Midbrain (tissue), 1 donor: Measurements from ENCODE around the gene LIN37.

Experiments used
- DNase-seq: peaks from one replicate; lab custom pipeline; 2025; lab: John Stamatoyannopoulos, UW

LIN37 gene

DNA sequence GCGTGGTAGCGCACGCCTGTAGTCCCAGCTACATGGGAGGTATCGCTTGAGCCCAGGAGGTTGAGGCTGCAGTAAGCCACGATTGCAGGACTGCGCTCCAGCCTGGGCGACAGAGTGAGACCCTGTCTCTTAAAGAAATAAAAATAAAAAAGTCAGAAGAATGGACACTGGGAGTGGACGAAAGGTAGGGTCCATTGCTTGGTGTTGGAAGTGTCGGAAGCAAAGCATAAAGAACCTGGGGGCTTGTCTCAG is 26.6 kb downstream of the LIN37 start:
- no peak for DNase-seq

DNA sequence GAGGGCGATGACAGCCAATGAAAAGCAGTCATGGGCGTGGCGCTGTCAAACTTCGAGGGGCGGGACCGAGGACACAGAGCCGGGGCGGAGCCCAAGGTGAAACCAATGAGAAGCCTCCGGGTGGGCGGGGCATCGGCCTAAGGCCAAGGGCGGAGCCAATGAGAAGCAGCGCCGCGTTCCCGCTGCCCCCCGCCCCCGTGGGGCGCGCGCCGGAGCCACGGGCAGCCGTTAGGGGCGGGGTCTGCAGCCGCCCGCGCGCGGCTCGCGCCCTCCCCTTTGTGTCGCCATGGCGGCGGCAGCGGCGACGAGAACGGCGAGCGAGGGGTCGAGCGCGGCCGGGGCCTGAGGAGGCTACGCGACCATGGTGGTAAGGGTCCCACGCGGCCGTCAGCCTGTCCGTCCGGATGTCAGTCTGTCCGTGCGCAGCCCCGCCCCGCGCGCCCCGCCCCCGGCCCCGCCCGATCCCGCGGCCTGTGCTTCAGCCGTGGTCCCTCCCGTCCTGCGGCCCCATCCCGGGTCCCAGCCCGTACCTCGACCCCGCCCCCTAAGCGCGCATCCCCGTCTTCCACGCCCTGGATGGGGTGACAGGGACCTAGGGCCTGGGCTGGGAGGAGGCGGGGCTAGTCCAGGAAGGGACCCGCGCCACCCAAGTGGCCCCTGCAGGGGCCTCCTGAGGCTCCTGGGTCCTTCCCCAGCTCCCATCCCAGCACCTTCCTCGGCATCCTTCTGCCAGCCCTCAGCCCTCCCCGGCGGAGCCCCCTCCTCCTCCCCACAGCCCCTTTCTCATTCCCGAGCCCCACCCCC is 27.1 kb downstream of the LIN37 start, which contains the start of gene ARHGAP33:
TSS of gene ARHGAP33 (plus strand) at position 267 of the 804 bp plus-strand sequence. CDS start at position 362, 95 bp downstream.
- DNase-seq, result peak; percentile 97

- no peak for DNase-seq
Observed at GRCh38 chr19:35776102-35776788, 27.9 kb downstream of the LIN37 start.

DNA sequence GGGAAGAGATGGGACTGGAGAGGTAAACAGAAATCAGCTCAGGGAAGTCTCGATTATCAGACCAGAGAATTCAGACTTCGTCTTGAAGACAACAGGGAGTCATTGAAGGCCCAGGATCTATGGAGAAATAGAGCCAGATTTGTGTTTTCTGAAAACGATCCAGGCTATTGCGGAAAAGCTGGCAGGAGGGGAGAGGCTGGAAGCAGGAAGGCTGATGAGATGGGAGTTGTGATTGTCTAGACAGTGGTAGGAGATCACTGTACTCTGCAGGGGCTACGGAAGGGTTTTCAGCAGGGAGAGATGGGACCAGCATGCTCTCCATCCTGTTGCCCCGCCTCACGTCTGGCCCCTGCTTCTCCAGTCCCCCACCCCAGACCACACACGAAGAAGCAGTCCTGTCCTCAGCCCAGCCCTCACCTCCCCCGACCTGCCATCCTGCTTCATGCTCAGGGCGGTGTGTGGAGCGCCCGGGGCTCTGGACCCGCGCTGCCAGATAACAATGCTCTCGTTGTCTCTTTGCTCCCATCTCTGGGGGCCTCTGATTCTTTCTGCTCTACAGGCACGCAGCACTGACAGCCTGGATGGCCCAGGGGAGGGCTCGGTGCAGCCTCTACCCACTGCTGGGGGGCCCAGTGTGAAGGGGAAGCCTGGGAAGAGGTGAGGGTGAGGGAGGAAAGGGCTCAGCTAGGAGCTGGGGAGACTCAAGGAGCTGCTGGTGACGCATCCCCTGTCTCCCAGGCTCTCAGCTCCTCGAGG is 28.9 kb downstream of the LIN37 start:
- DNase-seq, result peak; percentile 15

GRCh38 chr19:35777961-35778360 is 29.6 kb downstream of the LIN37 start:
- DNase-seq, result no peak

GRCh38 chr19:35779033-35779432 is 30.7 kb downstream of the LIN37 start:
- no peak for DNase-seq

- DNase-seq, result no peak
Observed at GRCh38 chr19:35780058-35780457, 31.7 kb downstream of the LIN37 start.

- DNase-seq, result no peak
Observed at GRCh38 chr19:35780717-35781116, 32.3 kb downstream of the LIN37 start.

DNA sequence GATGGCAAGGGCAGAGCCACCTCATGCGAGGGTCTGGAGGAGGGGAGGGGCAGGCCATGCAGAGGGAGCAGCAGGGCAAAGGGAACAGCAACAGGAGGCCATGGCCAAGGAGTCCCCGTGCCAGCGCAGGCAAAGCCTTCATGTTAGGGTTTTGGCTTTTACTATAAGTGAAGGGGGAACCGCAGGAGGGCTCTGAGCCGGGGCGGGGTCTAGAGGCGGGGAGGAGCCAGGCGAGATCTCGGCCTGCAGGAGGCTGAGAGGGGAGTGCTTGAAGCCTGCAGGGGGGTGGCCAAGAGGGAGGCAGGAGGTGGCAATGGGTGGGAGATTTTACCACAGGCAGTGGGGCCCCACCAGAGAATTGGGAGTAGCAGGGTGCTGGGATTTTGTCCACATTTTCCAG is 33.3 kb downstream of the LIN37 start:
- no peak for DNase-seq

- no peak for DNase-seq
Observed at GRCh38 chr19:35782589-35782988, 34.2 kb downstream of the LIN37 start.

- no peak for DNase-seq
Observed at GRCh38 chr19:35783469-35784434, 35.4 kb downstream of the LIN37 start.

DNA sequence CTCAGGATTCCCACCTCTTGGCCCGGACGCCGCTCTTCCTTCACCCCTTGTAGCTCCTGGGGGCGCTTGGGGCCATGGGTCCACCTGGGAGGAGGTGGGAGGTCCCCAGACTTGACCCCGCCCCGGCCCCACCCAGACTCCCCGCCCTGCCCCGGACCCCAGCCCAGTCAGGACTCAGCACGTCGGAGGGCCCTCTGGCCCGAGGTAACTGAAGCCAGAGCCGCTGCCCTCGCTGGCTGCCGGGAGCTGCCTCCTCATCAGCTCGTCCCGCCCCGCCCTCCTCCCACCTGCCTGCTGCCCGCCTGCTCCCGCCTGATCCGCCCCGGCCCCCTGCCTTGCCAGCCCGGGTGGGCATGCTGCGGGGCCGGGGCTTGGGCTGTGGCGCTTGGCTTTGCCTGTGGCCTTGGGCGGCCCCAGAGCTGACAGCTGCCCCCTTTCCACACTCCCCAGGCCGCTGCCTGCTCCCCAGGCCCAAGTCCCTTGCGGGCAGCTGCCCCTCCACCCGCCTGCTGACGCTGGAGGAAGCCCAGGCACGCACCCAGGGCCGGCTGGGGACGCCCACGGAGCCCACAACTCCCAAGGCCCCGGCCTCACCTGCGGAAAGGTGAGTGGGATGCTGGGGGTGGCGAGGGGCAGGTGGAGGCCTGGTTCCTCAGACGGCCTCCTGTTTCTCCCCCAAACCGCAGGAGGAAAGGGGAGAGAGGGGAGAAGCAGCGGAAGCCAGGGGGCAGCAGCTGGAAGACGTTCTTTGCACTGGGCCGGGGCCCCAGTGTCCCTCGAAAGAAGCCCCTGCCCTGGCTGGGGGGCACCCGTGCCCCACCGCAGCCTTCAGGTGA is 36.3 kb downstream of the LIN37 start:
- no peak for DNase-seq

DNA sequence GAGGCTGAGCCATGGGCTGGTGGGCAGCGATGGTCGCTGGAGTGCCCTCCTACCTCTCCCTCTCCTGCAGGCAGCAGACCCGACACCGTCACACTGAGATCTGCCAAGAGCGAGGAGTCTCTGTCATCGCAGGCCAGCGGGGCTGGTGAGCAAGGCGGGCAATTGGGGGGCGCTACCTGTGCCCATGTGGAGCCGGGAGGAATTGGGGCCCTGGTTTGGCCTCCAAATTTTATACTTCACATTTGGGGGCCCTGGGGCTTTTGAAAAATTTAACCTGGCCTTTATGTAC is 36.9 kb downstream of the LIN37 start:
- no peak for DNase-seq

GRCh38 chr19:35786299-35787160 is 38.2 kb downstream of the LIN37 start:
- DNase-seq, result no peak

DNA sequence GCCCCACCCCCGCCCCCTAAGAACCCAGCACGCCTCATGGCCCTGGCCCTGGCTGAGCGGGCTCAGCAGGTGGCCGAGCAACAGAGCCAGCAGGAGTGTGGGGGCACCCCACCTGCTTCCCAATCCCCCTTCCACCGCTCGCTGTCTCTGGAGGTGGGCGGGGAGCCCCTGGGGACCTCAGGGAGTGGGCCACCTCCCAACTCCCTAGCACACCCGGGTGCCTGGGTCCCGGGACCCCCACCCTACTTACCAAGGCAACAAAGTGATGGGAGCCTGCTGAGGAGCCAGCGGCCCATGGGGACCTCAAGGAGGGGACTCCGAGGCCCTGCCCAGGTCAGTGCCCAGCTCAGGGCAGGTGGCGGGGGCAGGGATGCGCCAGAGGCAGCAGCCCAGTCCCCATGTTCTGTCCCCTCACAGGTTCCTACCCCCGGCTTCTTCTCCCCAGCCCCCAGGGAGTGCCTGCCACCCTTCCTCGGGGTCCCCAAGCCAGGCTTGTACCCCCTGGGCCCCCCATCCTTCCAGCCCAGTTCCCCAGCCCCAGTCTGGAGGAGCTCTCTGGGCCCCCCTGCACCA is 38.9 kb downstream of the LIN37 start:
- no peak for DNase-seq

- no peak for DNase-seq
Observed at GRCh38 chr19:35788205-35788960, 40.0 kb downstream of the LIN37 start.

- DNase-seq, result no peak
Observed at GRCh38 chr19:35789195-35789977, 41.0 kb downstream of the LIN37 start.
